GM19463 (cell line): ENCODE data around the gene C1QTNF2.

Source experiments
- ATAC-seq: cut with Tn5 transposase; IDR thresholded peaks from one replicate; pipeline ENCODE4 v1.9.1; 2021; ENCODE audit warnings: mild to moderate bottlenecking, moderate library complexity; ENCODE audit not compliant: unreplicated experiment

The C1QTNF2 gene

DNA sequence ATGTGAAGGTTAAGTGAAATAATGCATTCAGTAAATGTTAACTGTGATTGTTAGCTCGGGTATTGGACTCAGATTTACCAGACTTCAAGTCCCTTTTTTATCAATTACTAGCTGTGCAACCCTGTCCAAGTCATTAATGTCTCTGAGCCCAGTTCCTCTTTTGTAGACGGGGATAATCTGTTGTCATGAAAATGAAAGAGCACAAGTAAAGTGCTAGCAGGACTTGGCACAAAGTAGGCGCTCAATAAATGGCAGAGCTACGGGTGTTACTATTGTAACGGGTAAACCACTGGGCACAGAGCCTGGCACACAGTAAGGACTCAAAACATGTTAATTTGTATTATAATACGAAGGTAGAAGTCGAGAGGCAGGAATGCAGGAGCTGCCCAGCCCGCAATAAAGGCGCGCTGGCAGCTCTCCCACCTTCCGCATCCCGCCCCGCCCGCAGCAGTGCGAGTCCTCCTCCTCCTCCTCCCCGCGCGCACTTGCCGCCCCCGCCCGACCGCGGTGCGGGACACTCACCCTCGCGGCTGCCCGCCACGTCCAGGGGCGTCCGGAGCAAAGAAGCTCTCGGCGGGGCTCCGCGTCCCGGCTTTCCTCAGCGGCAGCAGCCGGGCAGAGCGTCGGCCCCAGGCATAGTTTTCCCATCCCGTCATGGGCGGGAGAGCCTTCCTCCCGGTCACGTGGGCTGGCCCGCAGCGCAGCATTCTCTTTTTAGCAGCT is at the start of gene C1QTNF2:
Gene C1QTNF2 (minus strand): TSS at position 637 of the 723 bp plus-strand sequence. CDS start 15,615 bp downstream, outside the sequence.
- peak; percentile 60 for ATAC-seq

- ATAC-seq, result no peak
These were observed 49.8 kb upstream of the C1QTNF2 start for GRCh38 chr5:160420331-160420610.

DNA sequence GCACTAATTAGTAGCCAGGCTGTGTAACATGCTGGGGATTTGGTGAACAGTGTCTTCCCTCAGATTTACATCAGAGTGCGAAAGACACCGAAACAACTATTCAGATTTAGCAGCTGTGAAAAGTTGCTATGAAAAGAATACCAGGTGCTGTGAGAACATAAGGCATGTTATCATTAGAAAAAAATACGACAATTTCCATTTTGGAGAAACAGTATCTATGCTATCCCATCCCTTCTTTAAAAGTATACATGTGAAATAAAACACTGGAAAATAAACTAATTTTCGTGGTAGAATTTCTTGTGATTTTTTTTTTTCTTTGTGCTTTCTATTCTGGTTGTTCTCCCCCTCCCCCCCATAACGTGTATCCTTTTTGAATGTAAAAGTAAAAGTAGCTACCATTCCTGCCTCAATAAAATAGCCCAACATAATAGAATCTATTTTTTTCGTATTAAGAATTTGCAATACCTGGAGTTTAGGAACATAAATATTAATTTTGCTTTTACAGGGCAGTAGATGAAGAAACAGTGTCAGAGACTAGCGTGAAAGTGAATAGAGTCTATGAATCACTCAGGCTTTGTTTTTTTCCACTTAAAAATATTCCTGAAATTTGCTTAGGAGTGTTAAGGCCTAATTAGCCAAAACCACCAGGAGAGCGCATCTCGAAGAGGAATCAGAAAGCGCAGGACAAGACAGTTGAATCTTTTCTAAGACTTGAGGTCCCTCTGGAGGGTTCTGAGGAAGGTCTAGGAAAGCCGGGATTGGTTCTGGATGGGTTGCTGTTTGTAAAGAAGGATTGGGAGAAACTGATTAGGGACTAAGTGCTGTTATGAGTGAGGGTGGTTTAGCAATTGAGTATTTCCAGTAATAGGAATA is 49.3 kb upstream of the C1QTNF2 start:
- ATAC-seq, result peak; percentile 27

- ATAC-seq, result peak; percentile 65
These were observed 48.4 kb upstream of the C1QTNF2 start, which contains the start of gene SLU7 for GRCh38 chr5:160418561-160419457. Gene SLU7 (minus strand): TSS chr5:160419081. CDS start chr5:160415294, 3,787 bp downstream.

GRCh38 chr5:160399402-160400353 is 29.3 kb upstream of the C1QTNF2 start, which contains the start of gene FAM200C:
Gene FAM200C (minus strand): TSS chr5:160400054. CDS start chr5:160395490, 4,564 bp downstream.
- ATAC-seq, result peak; percentile 88

- no peak for ATAC-seq
These were observed 28.4 kb upstream of the C1QTNF2 start for GRCh38 chr5:160398806-160399205.

GRCh38 chr5:160397492-160397891 is 27.1 kb upstream of the C1QTNF2 start:
- ATAC-seq, result no peak

- no peak for ATAC-seq
These were observed 24.7 kb upstream of the C1QTNF2 start for GRCh38 chr5:160395111-160395510.

GRCh38 chr5:160390787-160391696 is 20.6 kb upstream of the C1QTNF2 start:
- no peak for ATAC-seq

- ATAC-seq, result no peak
These were observed 17.0 kb upstream of the C1QTNF2 start for GRCh38 chr5:160387445-160387844.

DNA sequence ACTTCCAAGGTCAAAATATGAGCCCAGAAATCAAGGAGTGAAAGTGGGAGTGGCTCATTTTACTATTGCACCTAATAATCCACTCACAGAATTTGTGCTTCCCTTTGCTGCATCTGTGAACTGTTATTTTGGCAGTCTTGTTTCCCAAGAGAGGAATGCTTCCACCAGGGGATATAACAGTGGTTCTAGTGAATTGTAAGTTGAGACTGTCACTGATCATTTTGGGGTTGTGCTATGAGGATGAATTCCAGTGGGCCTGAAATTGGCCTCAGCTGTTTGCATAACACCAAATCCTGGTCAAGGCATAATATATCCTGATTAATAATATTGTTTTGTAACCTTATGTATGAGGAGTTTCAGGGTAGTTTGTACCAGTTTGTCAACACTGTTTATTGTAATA is 15.1 kb upstream of the C1QTNF2 start:
- ATAC-seq, result no peak

DNA sequence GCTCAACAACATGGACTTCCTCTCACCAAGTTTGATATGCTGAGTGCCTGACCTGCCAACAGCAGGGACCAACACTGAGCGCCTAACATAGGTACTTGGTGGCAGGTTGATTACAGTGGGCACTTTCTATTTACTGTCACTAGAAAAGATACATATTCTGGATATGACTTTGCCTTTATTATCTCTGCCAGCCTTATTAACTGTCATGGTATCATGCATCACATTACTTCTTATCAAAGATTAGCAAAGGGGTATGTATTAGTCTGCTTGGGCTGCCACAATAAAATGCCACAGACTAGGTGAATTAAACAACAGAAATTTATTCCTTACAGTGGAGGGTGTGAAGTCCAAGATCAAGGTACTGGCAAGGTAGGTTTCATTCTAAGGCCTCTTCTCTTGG is 14.3 kb upstream of the C1QTNF2 start:
- no peak for ATAC-seq

GRCh38 chr5:160382346-160382745 is 11.9 kb upstream of the C1QTNF2 start:
- no peak for ATAC-seq

DNA sequence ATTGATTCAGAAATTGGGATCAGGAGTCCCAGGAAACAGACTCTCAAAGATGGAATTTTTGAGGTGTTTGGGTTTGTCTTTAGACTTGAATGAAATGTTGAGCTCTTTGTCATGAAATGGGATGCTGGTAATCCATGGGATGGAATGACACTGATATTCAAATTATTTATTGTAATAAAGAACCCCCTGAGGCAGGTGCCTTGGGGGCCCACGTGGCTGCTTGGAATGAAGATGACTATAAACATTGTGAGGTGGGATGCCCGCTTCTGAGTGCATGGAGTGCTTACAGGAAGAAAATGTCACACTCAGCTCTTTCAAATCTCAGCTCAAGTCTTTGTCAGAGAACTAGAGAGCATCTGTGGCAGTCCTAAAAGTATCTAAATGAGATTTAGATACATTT is 9.6 kb upstream of the C1QTNF2 start:
- ATAC-seq, result no peak

- no peak for ATAC-seq
These were observed 9.1 kb upstream of the C1QTNF2 start for GRCh38 chr5:160379511-160379910.

DNA sequence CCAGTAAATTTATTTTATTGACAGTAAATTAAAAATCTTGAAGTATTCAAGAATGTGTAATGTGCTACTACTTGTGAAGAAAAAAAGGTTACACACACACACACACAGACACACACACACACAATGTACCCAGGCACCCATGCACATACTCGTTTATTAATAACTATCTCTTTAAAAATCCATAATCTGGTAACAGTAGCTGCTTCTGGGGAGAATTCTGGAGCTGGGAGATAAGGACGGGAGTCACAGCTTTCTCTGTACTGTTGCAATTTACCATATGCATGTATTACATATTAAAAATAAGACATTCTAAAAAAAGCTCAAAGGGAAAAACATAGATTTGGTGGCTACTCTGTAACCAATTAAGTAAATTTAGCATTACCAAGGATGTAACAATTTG is 7.9 kb upstream of the C1QTNF2 start:
- ATAC-seq, result no peak

DNA sequence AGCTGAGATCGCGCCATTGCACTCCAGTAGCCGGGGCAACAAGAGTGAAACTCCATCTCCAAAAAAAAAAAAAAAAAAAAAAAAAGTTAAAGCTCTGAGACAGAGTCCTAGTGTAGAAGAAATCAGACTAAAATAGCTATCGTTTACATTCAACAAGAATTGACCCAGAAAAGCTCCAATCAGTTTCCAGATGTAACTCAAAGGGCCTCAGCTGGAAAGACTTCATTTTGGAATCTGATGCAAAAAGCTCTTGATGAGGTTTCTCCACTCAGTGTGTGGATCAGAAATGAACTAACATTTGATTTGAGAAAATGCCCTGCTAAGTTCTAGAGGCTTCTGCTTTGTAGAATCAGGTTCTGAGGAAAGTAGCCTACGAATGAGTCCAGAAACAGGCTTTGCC is 7.2 kb upstream of the C1QTNF2 start:
- ATAC-seq, result no peak

DNA sequence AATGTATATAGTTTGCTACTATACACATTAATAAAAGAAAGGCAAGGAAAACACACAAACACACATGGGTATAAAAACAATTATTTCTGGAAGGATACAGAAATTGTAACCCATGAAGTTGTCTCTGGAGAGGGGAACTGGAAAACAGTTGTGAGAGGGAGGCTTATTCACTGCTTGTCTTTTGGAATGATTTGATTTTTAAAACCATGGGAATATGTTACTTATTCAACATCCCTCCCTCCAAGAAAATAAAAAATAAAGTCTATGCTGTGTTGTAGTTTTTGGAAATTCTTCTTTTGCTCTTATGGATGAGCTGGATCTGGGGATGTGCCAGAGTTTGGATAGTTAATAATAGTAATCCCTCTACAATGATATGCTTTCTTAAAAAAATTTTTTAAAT is 6.0 kb upstream of the C1QTNF2 start:
- ATAC-seq, result no peak

DNA sequence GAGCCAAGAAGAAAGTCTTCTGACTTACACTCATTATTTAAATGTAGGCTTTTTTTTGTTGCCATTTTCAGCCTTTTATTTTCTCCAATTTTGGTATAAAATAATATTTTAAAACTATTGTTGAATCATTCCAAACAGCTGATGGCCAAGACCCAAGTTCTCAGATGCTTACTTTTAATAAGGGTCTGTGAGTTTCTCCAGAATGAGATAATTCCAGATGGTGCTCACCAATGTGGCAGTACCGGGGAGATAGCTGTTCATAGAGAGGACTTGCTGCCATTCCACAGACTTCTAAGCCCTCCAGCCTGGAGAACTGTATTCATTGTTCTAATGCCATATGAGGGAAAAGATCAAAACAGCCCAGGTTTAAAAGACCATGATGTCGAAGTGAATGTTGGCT is 5.3 kb upstream of the C1QTNF2 start:
- no peak for ATAC-seq
